Esophagus muscularis mucosa (tissue), 4 donors: Measurements from ENCODE around the gene SPIRE1. TPM values are rescaled to one million over a fixed set of nuclear protein-coding genes. Genes with fewer than 3 reads are reported as not detected.

Experiments
- DNase-seq: peaks from one replicate; pipeline ENCODE4 v3.0.0-alpha.2; 2017; ENCODE audit errors: extremely low spot score
- H3K27ac ChIP-seq, 4 donors: fragments of 200-600 bp; sonication (generic); replicated peaks in 1 of 4; 1 replicate in 3 of 4; 2 replicates in 1 of 4; pipeline ENCODE4 v1.5.1; 2016 to 2019; ENCODE audit warnings: mild to moderate bottlenecking in 1 of 4
- H3K27me3 ChIP-seq, 4 donors: fragments of 200-600 bp; sonication (generic); one replicate each; pipeline versions ENCODE4 v1.5.1 to v1.6.0; 2016 to 2019
- H3K36me3 ChIP-seq, 4 donors: fragments of 200-600 bp; sonication (generic); one replicate each; pipeline ENCODE4 v1.5.1; 2016 to 2019
- H3K4me1 ChIP-seq, 4 donors: fragments of 200-600 bp; sonication (generic); one replicate each; pipeline ENCODE4 v1.5.1; 2016 to 2019
- H3K4me3 ChIP-seq, 4 donors: fragments of 200-600 bp; sonication (generic); 1 replicate in 2 of 4; 2 replicates in 2 of 4; pipeline ENCODE4 v1.5.1; 2016 to 2019; ENCODE audit warnings: mild to moderate bottlenecking in 4 of 4, moderate library complexity in 1 of 4
- H3K9me3 ChIP-seq, 4 donors: fragments of 200-600 bp; sonication (generic); 1 replicate in 3 of 4; 2 replicates in 1 of 4; pipeline ENCODE4 v1.5.1; 2016 to 2019
- CTCF ChIP-seq, 3 experiments: fragments of 200-600 bp in 2 of 3; fragments of 450-650 bp in 1 of 3; sonication (generic) in 2 of 3; IDR thresholded peaks; one replicate each; pipeline ENCODE4 v1.5.1; 2017 to 2019; ENCODE audit warnings: antibody characterized with exemption in 3 of 3, mild to moderate bottlenecking in 2 of 3, moderate library complexity in 1 of 3
- EP300 ChIP-seq: sonication (generic); formaldehyde crosslinking; IDR thresholded peaks from one replicate; pipeline ENCODE4 v1.6.1; 2017; ENCODE audit warnings: antibody characterized with exemption
- POLR2A ChIP-seq: fragments of 450-650 bp; IDR thresholded peaks from one replicate; pipeline ENCODE4 v1.6.1; 2017; ENCODE audit warnings: antibody characterized with exemption, moderate library complexity, mild to moderate bottlenecking, low read depth
- POLR2AphosphoS5 ChIP-seq, 2 donors: sonication (generic); formaldehyde crosslinking; IDR thresholded peaks; one replicate each; pipeline ENCODE4 v1.6.1; 2017; ENCODE audit warnings: antibody characterized with exemption in 2 of 2
- WGBS: methylation state at CpG from one replicate; pipeline ENCODE4 v1.1.5; 2018; 5-methylcytosine and 5-hydroxymethylcytosine counted together
- intact Hi-C: fragments of 100-400 bp; cut with DNase I; formaldehyde crosslinking; loops from one replicate; pipeline ENCODE4 v1.15.1; 2023
- total RNA-seq, 4 donors: library from RNA; depleted of rRNA; stranded (reverse); fragments of >200 nt; gene quantifications; one replicate each; pipeline versions ENCODE4 v1.1.0 to v1.2.1, GENCODE V29; 2016

Gene SPIRE1
- total RNA-seq, 4 donors from 2014 or later = 33.2 to 48.3 (median 40.2) TPM

- 44% methylated on average over 2 of the region's 2 CpGs for WGBS
- H3K4me3 ChIP-seq = no peak overlapping the region
These were observed 42.2 kb downstream of the SPIRE1 start for GRCh38 chr18:12615748-12616147.

GRCh38 chr18:12608301-12608700 lies 49.6 kb downstream of the SPIRE1 start:
- H3K9me3 ChIP-seq = no peaks in the 10 kb centered on the region
- H3K27me3 ChIP-seq = no peaks in the 10 kb centered on the region
- no peak overlapping the region for H3K4me3 ChIP-seq
- H3K27ac ChIP-seq = no peak overlapping the region
- no peaks in the 10 kb centered on the region for H3K36me3 ChIP-seq
- WGBS = 67% methylated on average over 1 of the region's 1 CpG
- H3K4me1 ChIP-seq = peaks cover 4 to 23% (median 13%) of the 10 kb centered on the region in 4 donors
- intact Hi-C loops = no loop called here
- DNase-seq = no peak
- TF ChIP-seq EP300 (no peak), CTCF (IDR thresholded peaks at IDR 0.05) (no peak), POLR2AphosphoS5 (IDR thresholded peaks at IDR 0.05) (no peak), POLR2A (no peak)

More at GRCh38 chr18:12615748-12616147, 42.2 kb downstream of the SPIRE1 start:
- H3K27ac ChIP-seq = no peak overlapping the region
- H3K36me3 ChIP-seq = no peaks in the 10 kb centered on the region
- no peaks in the 10 kb centered on the region for H3K9me3 ChIP-seq
- no peak for DNase-seq
- intact Hi-C loops = no loop called here
- H3K27me3 ChIP-seq = no peaks in the 10 kb centered on the region
- TF ChIP-seq POLR2AphosphoS5 (IDR thresholded peaks at IDR 0.05) (no peak), CTCF (IDR thresholded peaks at IDR 0.05) (no peak), EP300 (no peak), POLR2A (no peak)
- no peaks in the 10 kb centered on the region for H3K4me1 ChIP-seq

DNA sequence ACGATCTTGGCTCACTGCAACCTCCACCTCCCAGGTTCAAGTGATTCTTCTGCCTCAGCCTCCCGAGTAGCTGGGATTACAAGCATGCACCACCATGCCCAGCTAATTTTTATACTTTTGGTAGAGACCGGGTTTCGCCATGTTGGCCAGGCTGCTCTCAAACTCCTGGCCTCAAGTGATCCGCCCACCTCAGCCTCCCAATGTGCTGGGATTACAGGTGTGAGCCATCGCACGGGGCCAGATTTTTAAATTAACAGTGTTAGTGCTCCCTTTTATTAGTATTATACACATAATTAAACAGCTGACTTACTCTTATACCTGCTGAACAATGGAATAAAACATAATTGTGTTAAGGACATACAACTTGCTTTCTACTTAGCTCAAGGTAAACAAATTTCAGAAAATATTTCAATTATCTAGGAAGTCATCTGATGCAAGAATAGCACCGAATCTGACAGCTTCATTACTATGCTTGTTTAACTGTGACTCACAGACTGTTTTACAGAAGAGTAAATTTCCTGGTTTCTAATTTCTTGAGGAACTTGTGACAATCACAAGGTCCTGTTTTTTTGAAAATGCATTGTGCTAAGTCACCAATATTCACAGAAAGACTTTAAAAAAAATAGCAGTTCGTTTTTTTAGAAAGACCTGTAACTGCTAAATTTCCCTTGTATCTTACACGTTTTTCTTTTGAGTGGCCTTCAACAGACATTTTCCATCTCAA lies 51.2 kb downstream of the SPIRE1 start:
- Histone ChIP-seq H3K27ac (peak overlapping the region; percentile 21 to 31 (median 26)), H3K4me1 (peaks cover 4 to 23% (median 13%) of the 10 kb centered on the region in 4 donors)
- no peak for TF ChIP-seq CTCF (IDR thresholded peaks at IDR 0.05)
- no peak for TF ChIP-seq POLR2A
- TF ChIP-seq EP300 = no peak
- no peak for TF ChIP-seq POLR2AphosphoS5 (IDR thresholded peaks at IDR 0.05)

DNA sequence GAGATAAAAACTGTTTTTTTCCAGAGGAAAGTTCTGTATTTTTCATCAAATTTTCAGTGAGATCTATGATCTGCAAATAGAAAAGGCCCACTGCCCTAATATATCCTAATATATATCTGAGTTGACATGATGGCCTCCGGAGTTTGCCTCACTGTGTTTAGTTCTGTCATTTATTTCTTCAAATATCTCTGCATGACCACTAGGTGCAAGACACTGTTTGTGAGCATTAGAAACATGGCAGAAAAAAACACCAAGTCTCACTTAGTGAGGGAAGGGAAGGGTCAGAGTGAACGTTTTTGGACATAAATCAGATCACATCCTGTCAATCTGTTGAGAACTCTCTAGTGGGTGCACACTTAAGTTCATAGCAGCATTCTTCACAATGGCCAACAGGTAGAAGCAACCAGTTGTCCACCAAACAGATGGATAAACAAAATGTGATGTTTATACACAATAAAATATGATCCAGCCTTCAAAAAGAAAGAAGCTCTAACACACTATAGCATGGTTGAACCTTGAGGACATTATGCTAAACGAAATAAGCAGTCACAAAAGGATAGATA lies 53.4 kb downstream of the SPIRE1 start:
- Histone ChIP-seq H3K4me3 (no peak overlapping the region), H3K36me3 (no peaks in the 10 kb centered on the region), H3K27me3 (no peaks in the 10 kb centered on the region), H3K4me1 (peaks cover 4 to 23% (median 13%) of the 10 kb centered on the region in 4 donors), H3K27ac (no peak overlapping the region), H3K9me3 (no peaks in the 10 kb centered on the region)
- WGBS = 76% methylated on average over 3 of the region's 3 CpGs
- TF ChIP-seq POLR2A = no peak
- no peak for TF ChIP-seq EP300
- TF ChIP-seq POLR2AphosphoS5 (IDR thresholded peaks at IDR 0.05) = no peak
- TF ChIP-seq CTCF (IDR thresholded peaks at IDR 0.05) = no peak
- DNase-seq = no peak
- intact Hi-C loops = no loop called here

More for the DNA sequence above, 51.2 kb downstream of the SPIRE1 start:
- Histone ChIP-seq H3K9me3 (no peaks in the 10 kb centered on the region), H3K27me3 (no peaks in the 10 kb centered on the region), H3K36me3 (no peaks in the 10 kb centered on the region), H3K4me3 (no peak overlapping the region)
- no peak for DNase-seq
- intact Hi-C loops = no loop called here
- 72% methylated on average over 10 of the region's 10 CpGs for WGBS
